Stimulated activated CD8-positive, alpha-beta memory T cell treated with anti-CD3 and anti-CD28 coated beads, Interleukin-12 subunit alpha, Interleukin-12 subunit beta, amount 100 ng/mL, for 4 hours (primary cell): ENCODE data around the gene KIF7.

ENCODE experiments used
- DNase-seq: peaks from one replicate; pipeline ENCODE4 v3.0.0-alpha.2; 2020; ENCODE audit warnings: low read depth

KIF7 gene

DNA sequence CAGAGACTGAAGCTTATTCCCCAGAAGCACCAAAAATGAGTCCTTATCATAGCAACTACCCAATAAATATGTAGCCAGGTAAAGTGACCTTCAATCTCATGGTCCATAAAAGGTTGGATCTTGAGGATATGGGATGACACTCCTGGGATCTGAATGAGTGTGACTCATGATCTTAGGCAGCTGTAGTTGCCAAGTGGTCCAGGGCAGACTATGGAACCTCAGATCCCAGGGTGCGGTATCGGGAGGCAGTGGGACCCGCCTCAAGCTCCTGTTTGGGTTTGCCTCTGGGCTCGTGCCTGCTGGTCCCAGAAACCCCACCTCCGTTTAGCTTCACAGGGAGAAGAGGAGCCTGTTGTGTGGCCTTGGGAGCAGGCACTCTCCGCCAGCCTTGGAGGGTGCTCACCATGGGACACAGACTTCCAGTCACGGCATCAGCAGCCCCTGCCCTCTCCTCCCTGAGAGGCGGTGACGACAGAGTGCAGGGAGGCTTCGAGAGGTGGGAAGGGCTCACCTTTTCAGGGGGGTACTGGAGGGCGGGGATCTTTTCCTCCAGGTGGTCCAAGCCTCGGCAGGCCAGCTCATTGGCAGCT, 15.8 kb upstream of the KIF7 start:
- DNase-seq: no peak

DNA sequence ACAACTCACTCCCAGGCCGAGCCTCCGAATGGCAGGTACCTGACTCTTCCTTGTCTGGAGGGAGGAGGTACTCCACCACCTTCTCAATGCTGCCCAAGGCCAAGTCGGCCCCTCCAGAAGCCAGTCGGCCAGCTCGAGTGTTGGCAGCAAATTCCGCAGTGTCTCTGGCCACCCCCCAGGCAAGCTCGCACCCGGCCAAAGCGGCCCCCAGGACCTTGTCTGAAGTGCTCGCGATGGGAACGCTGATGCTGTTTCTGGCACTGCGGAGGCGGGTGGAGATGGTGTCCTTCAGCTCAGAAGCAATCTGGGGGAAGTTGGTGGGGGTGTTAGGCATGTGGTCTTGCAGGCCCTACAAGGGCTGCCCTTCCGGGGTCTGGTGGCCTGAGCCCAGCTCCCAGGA, 14.7 kb upstream of the KIF7 start:
- no peak for DNase-seq

DNA sequence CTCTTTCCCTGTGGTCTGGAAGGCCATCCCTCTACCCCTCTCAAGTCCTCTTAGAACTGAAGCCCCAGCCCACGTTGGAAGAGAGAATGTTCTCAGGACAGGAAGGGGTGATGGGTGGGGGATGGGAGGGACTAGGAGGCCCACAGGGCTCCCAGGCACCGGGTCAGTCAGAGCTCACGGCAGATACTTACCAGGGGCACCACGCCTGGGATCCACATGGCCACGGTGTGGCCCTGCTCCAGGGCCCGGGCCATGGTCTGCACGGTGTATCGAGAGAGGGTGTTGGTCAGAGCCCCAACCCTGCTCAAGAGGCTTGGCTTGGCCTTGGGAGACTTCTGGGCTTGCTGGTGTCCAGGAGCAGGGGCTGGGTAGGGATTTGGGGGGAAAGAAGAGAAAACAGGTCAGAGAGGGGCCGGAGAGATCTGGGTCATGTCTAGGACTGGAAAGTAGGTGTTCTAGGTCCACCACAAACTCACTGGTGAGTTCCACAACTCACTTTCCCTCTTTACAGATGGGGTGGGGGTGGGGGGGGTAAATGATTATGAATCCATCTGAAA, 14.1 kb upstream of the KIF7 start:
- DNase-seq: no peak

DNA sequence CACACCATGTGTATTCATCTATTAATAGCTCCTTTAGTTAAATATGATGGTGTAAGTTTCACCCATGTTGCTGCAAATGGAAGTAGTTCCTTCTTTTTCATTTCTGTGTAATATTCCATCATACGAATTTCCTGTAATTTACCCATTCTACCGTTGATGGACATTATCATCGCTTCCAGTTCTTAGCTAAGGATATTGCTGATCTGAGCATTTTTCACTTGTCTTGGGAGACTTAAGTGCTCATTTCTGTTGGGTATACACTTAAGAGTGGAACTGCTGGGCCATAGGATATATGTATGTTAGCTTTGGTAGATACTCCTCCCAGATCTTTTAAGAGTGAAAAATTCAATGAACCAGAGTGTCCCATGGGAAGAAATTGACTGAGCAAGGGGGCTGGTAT, 12.9 kb upstream of the KIF7 start:
- no peak for DNase-seq

DNA sequence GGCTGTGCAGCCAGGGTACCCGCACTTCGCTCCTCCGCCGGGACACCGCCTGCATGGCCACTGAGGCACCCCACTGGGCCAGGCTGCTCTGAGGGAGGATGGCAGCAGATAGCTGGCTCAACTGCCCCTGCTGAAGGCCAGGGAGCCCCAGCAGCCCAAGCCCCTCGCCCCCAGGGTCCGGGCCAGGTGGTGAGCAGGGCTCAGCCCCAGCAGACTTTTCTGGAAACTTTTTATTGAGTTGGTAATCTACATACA, 12.4 kb upstream of the KIF7 start:
- no peak for DNase-seq

DNA sequence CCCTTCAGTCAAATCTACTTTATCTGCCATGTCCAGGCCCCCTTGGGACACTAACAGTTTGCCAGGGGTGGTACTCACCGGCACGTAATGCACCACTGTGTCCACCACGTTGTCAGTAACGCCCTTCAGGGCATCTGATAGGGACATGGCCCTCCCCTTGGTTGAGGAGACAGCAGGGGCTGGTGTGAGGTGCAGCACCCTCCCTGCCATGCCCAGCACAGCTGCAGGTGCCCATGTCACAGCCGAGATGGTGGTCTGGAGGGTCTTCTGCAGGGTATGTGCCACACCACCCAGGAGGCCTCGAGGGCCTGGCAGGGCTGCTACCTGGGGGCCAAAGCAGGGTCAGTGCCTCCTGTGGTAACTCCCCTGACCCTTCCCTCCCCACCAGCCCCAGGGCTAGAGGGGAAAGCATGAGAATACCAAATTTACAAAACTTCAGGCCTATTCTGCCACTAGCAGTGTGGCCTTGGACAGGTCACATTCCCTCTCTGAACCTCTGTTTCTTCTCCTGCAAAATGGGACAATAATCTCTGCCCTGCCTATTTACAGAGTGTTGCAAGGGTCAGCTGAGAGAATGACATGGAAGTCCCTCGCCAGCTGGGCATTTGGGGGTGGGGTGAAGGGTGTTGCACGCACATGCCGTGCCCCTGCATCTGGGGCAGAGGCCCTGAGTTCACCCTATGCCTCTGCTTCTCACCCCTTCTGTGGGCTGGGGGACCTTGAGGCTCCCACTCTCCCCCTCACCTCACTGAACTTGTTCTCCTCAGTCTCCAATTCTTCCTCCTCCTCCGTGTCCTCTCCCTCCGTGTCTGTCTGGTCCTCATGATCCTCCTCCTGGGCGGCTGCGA, 11.8 kb upstream of the KIF7 start:
- DNase-seq: no peak

DNA sequence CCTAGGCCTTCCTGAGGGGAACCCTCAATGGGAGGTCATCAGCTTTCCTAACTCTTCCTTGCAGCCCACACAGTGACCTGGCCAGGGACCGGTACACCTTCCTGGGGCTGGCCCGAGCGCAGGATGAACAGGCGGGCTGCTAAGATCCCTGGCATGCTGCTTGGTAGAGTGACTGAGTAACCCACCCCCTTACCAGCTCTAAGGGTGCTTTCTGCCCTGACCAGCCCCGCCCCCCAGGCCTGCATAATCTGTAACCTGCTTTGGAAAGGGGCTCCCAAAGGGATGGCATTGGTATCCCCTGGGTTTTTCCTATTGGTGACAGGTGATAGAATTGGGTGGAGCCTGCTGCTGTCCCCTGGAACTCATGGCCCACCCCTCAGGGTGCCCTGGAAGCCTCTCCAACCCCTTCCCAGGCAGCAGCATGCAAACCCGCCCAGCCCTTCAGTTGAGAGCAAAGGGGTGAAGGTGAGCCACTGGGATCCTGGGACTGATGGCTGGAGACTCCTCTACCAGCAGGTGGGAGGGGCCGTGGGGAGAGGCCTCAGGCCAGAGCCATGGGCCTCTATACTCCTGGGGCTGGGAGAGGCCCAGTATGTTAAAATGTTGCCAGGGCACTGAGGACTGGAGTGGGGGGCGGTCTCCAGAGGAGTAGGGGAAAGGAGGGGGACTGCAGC, 11.1 kb upstream of the KIF7 start:
- no peak for DNase-seq

DNA sequence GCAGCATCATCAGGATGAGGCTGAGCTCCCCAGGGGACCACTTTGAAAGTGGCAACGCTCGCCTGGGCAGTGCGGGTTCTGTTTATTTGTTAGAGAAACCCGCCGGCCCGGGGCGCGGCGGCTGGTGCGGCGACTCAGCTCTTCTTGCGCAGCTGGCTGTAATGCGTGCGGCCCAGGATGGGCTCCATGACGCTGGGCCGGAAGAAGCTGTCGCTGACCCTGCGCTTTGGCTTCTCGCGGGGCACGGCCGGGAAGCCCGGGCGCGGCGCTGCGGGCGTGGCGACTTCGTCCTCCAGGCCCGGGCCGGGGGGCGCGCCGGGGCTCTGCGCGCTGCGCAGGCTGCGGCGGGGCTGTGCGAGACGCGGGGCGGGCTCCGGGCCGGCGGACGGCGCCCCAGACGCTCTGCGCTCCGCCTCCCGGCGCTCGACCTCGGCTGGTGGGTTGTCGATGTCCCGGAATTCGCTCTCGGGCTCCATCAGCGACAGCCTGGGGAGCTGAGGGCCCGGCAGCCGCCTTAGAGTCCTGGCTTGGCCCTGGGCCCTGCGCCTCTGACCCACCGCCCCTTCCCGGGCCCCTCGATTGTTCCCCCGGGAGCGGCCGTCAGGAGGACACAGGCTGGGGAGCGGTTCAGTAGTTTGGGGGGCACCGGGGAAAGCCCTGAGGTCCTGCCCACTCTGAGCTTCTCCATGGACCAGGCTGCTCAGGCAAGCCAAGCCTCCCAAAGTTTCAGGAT, 10.3 kb upstream of the KIF7 start:
- no peak for DNase-seq

DNA sequence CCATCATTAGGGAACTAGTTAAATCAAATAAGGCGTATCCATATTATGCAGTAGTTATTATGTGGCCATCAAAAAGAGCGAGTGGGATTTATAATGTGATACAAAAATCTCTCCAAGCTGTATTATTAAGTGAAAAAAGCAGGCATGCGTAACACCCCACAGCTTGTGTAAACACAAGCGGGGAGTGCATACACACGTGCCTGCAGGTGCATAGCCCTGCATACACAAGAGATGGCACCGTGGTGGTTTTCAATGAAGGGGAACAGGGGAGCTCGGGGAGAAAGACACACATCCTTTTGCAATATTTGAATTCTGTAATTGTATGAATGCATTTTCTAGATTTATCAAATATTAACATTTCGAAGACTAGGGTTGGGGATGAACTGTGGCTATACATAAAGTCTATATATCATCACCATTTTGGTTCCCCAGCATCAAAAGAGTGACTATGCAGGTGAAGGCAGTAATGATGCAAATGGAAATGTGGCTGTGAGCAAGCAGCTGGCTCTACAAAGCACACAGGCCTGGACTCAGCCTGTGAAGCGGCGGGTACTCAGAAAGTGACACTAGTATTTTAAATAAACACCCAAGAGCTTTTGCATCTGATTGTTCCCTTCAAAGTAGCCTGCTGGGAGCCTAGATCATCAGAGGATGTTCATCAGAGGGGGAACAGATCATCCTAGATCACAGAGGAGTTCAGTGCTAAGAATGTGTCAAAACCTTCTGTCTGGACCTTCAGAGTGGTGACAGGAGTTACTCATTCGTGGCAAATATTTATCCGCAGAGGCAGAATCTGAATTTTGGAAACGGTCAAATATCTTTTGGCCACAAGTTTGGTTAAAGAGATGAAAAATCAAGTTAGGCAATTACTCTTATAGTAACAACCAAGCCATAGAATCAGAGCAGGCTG, 9.4 kb upstream of the KIF7 start:
- no peak for DNase-seq

DNA sequence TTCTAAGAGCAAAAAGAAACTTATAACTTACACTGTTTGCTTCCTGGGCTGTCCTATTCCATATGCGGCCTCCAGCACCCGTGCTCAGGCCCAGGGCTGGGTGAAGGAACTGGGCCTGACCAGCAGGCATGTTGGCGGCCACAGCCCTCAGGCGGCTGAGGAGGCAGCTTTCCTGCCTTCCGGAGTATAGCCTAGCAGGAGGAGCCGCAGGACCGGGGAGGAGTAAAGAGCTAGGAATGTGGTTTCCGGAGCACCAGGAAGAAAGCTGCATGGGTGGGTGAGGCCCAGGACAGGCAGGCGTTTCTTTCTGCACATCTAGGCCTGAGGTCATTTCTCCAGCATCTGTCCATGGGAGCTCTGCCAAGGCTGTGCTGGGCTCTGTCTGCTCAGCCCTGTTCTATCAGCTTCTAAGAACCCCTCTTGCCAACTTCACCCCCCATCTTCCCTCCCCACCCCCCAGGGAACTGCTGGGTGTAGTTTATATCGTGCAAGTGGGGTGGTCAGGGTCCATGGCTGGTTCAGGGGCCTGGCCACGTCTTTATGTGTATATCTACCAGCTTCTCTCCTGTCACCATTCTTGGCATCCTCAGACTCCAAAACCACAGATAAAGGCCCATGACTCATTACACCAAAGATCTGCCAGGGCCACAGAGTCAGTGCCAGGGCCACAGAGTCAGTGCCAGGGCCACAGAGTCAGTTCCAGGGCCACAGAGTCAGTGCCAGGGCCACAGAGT, 7.8 kb upstream of the KIF7 start:
- no peak for DNase-seq

DNA sequence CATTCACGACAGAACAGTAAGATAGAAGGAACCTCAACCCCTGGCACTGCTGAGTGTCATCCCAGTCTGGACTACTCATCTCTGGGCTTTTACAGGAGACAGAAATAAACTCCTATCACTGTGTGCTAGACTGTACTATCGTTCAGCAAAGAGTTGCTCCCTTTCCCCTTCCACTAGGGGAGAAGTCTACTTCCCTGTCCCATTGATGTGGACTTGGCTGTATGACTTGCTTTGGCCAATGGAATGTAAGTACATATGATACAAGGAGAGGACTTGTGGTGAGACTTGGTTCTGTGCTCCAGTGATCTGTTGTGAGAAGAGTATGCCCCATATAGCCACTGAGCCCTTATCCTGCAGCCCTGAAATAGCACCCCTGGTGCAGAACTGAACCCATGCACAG, 5.3 kb upstream of the KIF7 start:
- DNase-seq: no peak

DNA sequence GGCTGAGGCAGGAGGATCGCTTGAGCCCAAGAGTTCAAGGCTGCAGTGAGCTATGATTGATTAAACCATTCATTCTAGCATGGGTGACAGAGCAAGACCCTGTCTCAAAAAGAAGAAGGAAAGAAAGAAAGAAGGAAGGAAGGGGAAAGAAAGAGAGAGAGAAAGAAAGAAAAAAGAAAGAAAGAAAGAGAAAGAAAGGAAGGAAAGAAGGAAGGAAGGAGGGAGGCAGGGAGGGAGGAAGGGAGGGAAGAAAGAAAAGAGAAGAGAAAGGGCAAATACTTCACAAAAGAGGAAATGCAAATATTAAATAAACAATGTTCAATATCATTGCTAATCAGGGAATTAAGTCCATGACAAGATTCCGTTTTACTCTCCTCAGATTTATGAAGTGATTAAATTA, 4.0 kb upstream of the KIF7 start:
- no peak for DNase-seq

DNA sequence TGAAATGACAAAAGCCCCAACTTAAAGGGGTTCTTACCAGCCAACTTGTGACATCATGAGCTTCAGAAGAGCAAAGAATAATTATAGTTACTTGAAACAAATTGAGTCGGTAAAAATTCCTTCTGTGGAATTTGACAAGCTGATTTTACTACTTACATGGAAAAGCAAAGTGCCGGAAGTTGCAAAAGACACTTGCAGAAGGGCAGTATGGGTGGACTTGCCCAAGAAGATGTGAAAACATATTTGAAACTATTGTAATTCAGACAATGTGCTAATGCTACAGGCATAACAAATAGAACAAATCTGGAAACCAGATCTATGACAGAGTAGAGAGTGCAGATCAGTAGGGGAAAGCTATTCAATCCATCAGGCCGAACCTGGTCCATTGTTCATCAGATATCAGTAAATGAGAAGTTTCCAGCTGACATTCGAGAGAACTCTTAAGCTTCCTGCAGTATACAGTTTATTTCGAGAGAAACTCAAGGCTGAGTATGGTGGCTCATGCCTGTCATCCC, 2.5 kb upstream of the KIF7 start:
- no peak for DNase-seq

DNA sequence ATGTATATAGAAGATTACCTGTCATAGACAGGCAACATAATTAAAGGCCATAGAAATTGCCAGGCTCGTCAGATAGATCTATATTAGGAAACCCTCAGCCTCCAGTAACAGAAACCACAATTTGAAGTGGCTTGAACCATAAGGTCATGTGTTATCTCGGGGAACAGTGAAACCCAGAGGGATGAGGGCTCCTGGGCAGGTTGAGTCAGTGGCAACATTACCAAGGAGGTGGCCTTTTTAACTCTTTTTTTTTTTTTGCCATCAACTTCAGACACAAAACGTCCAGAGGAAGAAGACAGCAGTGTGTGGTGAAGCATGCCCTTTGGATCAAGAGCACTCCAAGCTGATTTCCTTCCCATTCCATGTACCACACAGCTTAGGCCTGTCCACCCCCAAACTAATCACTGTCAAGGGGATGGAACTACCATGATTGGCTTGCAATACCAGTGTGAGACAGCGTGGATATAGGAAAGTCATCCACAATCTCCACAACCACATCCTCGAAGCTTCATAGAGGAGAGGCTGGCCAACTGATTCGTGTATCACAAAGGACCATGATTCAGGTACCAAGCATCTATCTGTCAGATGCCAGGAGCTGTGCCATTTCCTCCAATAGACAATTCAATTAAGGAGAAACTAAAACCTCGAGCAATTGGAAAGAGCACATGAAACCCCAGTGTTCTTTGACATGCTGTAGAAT, 999 bp upstream of the KIF7 start:
- DNase-seq: no peak

DNA sequence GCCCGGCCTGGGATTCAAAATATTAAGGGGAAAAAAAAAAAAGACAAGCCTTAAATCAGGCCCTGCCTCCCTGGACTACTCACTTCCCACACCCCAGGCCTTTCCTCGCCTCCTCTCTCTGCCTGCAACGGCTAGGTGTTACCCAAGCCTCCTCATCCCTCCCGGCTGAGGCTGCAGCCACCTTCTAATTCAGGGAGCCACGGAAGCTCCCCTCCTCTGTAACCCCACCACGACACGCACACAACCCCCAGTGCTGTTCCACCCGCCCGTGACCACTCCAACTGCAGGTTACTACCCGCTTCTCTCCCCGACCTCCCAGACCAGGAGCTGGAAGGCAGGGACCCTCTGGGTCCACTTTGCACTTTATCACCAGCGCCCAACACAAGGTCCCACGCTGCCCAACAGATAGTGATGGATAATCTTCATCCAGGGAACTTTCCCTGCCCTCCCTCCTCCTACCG, 936 bp downstream of the KIF7 start:
- no peak for DNase-seq

DNA sequence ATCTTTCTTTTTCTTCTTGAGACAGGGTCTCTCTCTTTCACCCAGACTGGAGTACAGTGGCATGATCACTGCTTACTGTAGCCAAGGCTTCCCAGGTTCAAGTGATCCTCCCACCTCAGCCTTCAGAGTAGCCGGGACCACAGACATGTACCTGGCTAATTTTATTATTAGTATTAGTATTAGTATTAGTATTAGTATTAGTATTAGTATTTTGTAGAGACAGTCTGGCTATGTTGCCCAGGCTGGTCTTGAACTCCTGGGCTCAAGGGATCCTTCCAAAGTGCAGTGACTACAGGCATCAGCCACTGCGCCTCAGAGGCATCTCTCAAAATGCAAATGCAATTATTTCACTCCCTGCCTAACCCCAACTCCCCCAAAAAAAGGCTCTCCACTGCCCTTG, 1.7 kb downstream of the KIF7 start:
- no peak for DNase-seq

DNA sequence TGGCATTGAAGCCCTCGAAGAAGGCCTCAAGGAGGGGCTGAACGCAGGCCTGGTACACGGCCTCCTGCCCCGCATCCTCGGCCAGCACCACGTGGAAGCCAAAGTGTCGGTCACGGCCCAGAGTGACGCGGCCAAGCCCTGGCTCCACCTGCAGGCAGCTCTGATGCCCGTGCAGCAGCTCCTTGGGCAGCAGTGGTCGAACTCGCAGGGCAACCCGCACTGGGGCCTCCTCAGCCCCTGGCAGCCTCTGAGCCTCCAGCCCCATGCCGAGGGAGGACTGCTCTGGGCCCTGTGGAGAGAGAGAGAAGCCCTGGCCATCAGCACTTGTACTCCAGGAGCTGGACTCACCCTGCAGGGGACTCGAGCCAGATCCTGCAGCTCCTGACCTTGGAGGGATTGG, 2.6 kb downstream of the KIF7 start:
- no peak for DNase-seq

DNA sequence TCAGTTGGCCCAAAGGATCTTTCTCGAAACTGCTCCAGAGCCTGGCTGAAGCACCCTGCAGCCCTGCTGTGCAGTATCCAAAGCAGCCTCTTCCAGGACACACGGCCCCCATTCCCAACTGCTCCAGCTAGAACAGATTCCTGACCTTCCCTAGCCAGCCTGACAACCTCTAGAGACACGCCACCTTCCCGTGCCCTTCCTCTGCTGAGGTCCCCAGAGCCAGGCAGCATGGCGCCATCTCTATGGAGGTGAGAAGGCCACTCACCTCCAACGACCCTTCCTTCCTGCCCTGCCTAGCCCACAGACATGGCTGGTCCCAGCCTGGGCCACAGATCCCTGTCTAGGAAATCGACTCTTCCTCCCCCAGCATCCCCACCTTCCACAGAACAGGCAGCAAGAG, 3.1 kb downstream of the KIF7 start:
- no peak for DNase-seq

DNA sequence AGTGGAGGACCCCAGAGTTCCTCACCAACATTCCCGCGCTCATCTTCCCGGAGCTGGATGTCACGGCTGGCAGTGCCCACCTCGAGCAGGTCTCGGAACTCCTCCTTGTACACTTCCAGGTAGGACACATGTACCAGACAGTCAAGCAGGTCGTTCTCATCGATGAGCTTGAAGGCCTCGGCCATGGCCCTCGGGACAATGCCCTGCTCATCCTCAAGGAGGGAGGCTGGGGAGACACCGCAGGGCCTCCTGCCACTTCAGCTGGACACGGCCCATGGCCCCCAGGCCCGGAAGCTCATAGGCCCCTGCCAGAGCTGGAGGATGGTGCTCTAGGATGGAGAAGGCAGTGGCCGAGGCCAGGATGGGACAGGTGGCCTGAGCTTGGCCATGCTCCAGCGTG, 5.6 kb downstream of the KIF7 start:
- no peak for DNase-seq

DNA sequence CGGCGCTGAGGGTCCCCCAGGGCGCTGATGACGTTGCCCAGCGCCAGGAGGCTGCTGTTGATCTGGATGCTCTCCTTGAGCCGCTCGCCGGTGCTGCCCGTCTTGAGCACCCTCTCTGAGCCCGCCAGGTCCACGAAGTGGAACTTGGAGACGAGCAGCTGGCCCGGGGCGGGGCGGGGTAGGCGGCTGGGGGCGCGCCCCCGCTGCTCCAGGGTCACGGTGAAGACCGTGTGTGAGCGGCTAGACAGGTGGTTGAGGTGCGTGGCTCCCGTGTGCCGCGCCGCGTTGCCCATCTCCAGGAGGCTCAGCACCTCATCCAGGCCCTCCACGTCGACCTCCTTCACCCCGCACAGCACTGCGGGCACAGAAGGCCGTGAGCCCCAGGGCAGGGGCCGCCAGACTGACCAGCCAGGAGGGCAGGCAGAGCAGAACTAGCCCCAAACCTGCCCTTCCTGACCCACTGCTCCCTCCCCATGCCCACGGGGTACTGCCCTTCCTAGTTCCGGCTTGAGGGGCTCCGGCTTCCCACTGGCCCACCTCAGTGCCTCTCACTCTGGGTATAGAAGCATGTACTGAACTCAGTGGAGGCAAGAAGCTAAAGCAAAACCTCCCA, 6.1 kb downstream of the KIF7 start:
- DNase-seq: no peak
